ENCODE data around the gene C3orf62. TPM values are rescaled to one million over a fixed set of nuclear protein-coding genes. Genes with fewer than 3 reads are reported as not detected.

The C3orf62 gene
- total RNA-seq, 2 experiments from 2014 or later, result 7.0 to 7.5 TPM

DNA sequence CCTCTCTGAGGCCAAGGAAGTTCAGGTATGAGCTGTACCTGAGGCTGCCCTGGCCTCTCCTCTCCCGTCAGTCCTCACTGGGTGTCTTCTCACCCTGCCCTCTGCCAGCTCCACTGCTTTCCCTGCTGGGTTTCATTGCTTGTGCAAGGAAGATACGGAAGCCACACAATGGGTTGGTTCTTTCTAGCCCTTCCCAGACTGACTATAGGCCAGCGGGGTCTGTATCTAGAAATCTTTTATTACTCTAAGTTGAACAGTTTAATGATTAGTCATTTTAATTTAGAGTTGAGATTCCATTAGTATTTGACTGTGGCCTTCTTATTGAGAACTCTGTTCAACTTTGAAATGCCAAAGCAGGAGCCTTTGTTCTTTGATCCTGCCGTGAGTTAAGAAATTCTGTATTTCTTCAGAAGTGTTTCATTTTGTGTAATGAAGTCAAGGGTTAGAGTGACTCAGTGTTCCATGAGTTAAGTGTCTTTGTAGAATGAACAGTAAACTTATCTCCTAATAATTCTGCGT is 16.2 kb downstream of the C3orf62 start:
- no peak overlapping the region for H3K27ac ChIP-seq (ENCODE audit: low read depth in 1 of 2, low read length in 2 of 2)
- ATAC-seq (ENCODE audit: poor library complexity) (no peak), DNase-seq (no peak)
- H3K9me3 ChIP-seq (ENCODE audit: control insufficient read depth in 1 of 2, insufficient read depth in 1 of 2, low read length in 2 of 2), result no peaks in the 10 kb centered on the region
- Mint-ChIP-seq H3K27me3 (no peaks in the 10 kb centered on the region), H3K9me3 (no peaks in the 10 kb centered on the region), H3K4me3 (no peak overlapping the region), H3K4me1 (ENCODE audit: low read depth) (no peaks in the 10 kb centered on the region), H3K36me3 (ENCODE audit: low read depth) (no peaks in the 10 kb centered on the region), H3K27ac (no peak overlapping the region)
- H3K27me3 ChIP-seq (ENCODE audit: control insufficient read depth in 1 of 2, insufficient read depth in 2 of 2, low read length in 2 of 2), result no peaks in the 10 kb centered on the region
- ChIA-PET POLR2A (no interaction called here), CTCF (no interaction called here)
- no peaks in the 10 kb centered on the region for H3K36me3 ChIP-seq (ENCODE audit: insufficient read depth, low read length)
- TF ChIP-seq, protein P1, sequence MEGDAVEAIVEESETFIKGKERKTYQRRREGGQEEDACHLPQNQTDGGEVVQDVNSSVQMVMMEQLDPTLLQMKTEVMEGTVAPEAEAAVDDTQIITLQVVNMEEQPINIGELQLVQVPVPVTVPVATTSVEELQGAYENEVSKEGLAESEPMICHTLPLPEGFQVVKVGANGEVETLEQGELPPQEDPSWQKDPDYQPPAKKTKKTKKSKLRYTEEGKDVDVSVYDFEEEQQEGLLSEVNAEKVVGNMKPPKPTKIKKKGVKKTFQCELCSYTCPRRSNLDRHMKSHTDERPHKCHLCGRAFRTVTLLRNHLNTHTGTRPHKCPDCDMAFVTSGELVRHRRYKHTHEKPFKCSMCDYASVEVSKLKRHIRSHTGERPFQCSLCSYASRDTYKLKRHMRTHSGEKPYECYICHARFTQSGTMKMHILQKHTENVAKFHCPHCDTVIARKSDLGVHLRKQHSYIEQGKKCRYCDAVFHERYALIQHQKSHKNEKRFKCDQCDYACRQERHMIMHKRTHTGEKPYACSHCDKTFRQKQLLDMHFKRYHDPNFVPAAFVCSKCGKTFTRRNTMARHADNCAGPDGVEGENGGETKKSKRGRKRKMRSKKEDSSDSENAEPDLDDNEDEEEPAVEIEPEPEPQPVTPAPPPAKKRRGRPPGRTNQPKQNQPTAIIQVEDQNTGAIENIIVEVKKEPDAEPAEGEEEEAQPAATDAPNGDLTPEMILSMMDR (IDR thresholded peaks at IDR 0.05), result no peak
- no peaks in the 10 kb centered on the region for H3K4me1 ChIP-seq (ENCODE audit: insufficient read depth, low read length)
- intact Hi-C loops (cut with DNase I, micrococcal nuclease), result no loop called here
- no peak overlapping the region for H3K4me3 ChIP-seq (ENCODE audit: low read length)

DNA sequence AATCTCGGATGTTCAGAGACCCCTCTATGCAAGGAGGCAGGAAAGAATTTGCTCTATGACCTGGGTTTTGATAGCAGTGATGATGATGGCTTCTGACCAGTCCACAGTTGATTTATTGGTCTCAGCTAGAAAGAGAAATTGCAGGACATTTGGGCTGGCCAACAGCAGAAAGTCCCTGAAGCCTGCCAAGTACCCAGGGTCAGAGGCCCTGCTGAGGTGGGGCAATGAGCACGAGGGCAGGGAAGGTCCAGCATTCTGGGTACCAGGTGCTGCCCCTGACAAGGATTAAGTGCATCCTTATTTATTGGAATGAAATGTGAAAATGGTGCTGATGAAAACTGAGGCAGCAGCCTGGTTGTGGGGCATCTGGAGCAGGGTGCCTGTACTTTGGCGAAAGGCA is 19.8 kb downstream of the C3orf62 start:
- H3K4me3 Mint-ChIP-seq, result no peak overlapping the region
- no peaks in the 10 kb centered on the region for H3K4me1 ChIP-seq (ENCODE audit: insufficient read depth, low read length)
- ChIA-PET CTCF (no interaction called here), POLR2A (no interaction called here)
- no peaks in the 10 kb centered on the region for H3K9me3 ChIP-seq (ENCODE audit: control insufficient read depth in 1 of 2, insufficient read depth in 1 of 2, low read length in 2 of 2)
- H3K9me3 Mint-ChIP-seq, result no peaks in the 10 kb centered on the region
- H3K4me3 ChIP-seq (ENCODE audit: low read length), result no peak overlapping the region
- no peaks in the 10 kb centered on the region for H3K36me3 ChIP-seq (ENCODE audit: insufficient read depth, low read length)
- no peaks in the 10 kb centered on the region for H3K36me3 Mint-ChIP-seq (ENCODE audit: low read depth)
- H3K27me3 Mint-ChIP-seq, result peaks cover 4% of the 10 kb centered on the region
- intact Hi-C loops (cut with DNase I, micrococcal nuclease), result no loop called here
- no peak overlapping the region for H3K27ac Mint-ChIP-seq
- no peaks in the 10 kb centered on the region for H3K4me1 Mint-ChIP-seq (ENCODE audit: low read depth)
- no peak for ATAC-seq (ENCODE audit: poor library complexity)
- no peak for DNase-seq
- TF ChIP-seq, protein P1 (IDR thresholded peaks at IDR 0.05), result no peak
- H3K27ac ChIP-seq (ENCODE audit: low read depth in 1 of 2, low read length in 2 of 2), result no peak overlapping the region
- H3K27me3 ChIP-seq (ENCODE audit: control insufficient read depth in 1 of 2, insufficient read depth in 2 of 2, low read length in 2 of 2), result no peaks in the 10 kb centered on the region

DNA sequence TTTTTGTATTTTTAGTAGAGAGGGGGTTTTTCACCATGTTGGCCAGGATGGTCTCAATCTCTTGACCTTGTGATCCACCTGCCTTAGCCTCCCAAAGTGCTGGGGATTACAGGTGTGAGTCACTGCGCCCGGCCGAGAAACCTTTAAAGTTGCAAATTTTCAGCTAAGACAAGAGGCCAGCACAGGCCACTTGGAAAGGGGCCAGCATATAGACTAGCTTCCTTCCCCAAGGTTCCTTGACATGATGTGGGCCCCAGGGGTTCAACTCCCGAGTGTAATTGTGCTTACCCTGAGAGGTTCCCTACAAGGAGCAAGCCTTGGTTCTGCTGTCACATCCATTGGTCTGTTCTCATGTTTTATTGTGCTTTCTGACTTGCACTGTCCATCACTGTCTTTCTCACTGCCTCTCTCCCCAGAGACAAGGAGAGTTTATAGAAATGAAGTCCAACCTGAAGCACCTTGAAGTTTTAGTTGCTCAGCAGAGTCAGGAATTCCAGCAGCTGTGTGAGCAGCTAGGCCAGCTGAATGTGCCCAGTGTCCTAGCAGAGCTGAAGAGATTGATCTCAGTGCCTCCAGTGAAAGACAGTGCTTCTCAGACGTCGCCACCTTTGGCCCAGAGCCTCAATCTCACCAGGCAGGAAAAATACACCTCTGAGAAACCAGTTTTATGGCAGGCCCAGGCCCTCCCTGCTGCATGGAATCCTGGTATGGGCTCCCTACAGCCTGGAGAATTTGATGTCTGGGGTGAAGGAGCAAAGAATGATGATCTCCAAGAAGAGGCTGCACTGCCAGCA is 21.1 kb downstream of the C3orf62 start:
- no peak for ATAC-seq (ENCODE audit: poor library complexity)
- Mint-ChIP-seq H3K27ac (no peak overlapping the region), H3K27me3 (peaks cover 4% of the 10 kb centered on the region), H3K9me3 (no peaks in the 10 kb centered on the region), H3K4me1 (ENCODE audit: low read depth) (no peaks in the 10 kb centered on the region), H3K4me3 (no peak overlapping the region), H3K36me3 (ENCODE audit: low read depth) (no peaks in the 10 kb centered on the region)
- H3K27me3 ChIP-seq (ENCODE audit: control insufficient read depth in 1 of 2, insufficient read depth in 2 of 2, low read length in 2 of 2), result no peaks in the 10 kb centered on the region
- no peak for DNase-seq
- H3K4me1 ChIP-seq (ENCODE audit: insufficient read depth, low read length), result no peaks in the 10 kb centered on the region
- H3K9me3 ChIP-seq (ENCODE audit: control insufficient read depth in 1 of 2, insufficient read depth in 1 of 2, low read length in 2 of 2), result no peaks in the 10 kb centered on the region
- POLR2A ChIA-PET, result no interaction called here
- intact Hi-C loops (cut with DNase I, micrococcal nuclease), result no loop called here
- H3K27ac ChIP-seq (ENCODE audit: low read depth in 1 of 2, low read length in 2 of 2), result no peak overlapping the region
- TF ChIP-seq, protein P1 (IDR thresholded peaks at IDR 0.05), result no peak
- CTCF ChIA-PET, result no interaction called here
- no peak overlapping the region for H3K4me3 ChIP-seq (ENCODE audit: low read length)
- no peaks in the 10 kb centered on the region for H3K36me3 ChIP-seq (ENCODE audit: insufficient read depth, low read length)
